ENCODE results near the gene TNFRSF8.
"Not testable (repeated sequence)": the region's sequence is repeated elsewhere in the genome, so short reads cannot be mapped to it uniquely, and the experiment has no call there.

DNA sequence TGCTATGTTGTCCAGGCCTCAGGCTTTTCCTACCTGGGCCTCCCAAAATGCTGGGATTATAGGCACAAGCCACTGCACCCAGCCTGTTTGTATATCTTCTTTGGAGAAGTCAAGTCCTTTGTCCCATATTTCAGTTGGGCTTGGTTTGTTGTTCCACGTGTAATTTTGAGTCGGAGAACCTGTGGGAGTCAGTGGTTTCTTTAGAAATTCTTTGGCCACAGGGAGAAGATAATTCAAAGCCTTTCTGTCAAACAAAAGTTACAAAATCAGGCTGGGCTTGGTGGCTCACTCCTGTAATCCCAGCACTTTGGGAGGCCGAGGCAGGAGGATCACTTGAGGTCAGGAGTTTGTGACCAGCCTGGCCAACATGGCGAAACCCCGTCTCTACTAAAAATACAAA is 29.7 kb upstream of the TNFRSF8 start:
- TF ChIP-seq POLR2A (IDR thresholded peaks at IDR 0.05), result not testable (repeated sequence)
- TF ChIP-seq, protein P1, sequence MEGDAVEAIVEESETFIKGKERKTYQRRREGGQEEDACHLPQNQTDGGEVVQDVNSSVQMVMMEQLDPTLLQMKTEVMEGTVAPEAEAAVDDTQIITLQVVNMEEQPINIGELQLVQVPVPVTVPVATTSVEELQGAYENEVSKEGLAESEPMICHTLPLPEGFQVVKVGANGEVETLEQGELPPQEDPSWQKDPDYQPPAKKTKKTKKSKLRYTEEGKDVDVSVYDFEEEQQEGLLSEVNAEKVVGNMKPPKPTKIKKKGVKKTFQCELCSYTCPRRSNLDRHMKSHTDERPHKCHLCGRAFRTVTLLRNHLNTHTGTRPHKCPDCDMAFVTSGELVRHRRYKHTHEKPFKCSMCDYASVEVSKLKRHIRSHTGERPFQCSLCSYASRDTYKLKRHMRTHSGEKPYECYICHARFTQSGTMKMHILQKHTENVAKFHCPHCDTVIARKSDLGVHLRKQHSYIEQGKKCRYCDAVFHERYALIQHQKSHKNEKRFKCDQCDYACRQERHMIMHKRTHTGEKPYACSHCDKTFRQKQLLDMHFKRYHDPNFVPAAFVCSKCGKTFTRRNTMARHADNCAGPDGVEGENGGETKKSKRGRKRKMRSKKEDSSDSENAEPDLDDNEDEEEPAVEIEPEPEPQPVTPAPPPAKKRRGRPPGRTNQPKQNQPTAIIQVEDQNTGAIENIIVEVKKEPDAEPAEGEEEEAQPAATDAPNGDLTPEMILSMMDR (IDR thresholded peaks at IDR 0.05), result not testable (repeated sequence)

All from thyroid gland (tissue), 4 donors.